KOPT-K1 (cell line): ENCODE data around the gene SSBP4.
"Not testable (repeated sequence)": the region's sequence is repeated elsewhere in the genome, so short reads cannot be mapped to it uniquely, and the experiment has no call there.

Source experiments
- H3K27ac ChIP-seq: fragments of 200-600 bp; sonication (generic); 2 replicates; pipeline ENCODE4 v1.5.1; 2016; ENCODE audit warnings: antibody characterized with exemption, mild to moderate bottlenecking, low read depth, low read length; ENCODE audit not compliant: poor library complexity, severe bottlenecking
- H3K36me3 ChIP-seq: fragments of 200-600 bp; sonication (generic); 2 replicates; pipeline ENCODE4 v1.5.1; 2017; ENCODE audit warnings: antibody characterized with exemption, mild to moderate bottlenecking, low read length, moderate library complexity; ENCODE audit not compliant: insufficient read depth
- H3K9me3 ChIP-seq: fragments of 200-600 bp; sonication (generic); 2 replicates; pipeline ENCODE4 v1.5.1; 2017; ENCODE audit warnings: antibody characterized with exemption, low read length, mild to moderate bottlenecking; ENCODE audit not compliant: insufficient read depth, poor library complexity, severe bottlenecking

Gene SSBP4

DNA sequence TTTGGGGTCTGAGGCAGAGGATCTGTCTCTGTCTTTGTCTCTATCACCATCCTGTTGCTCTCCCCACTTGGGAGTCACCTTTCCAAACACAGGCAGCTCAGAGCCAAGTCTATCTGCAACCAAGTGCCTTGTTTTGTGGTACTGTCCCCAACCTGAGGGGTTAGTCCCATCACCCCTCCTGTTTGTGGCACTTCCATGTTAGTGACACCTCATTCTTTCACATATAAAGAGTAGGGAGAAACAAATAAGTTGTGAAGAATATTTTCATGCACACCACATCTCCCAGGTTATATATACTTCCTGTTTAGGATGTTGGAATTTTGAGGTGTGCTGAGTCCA is 29.5 kb upstream of the SSBP4 start:
- Histone ChIP-seq H3K36me3 (no peaks in the 10 kb centered on the region), H3K27ac (no peak overlapping the region), H3K9me3 (no peaks in the 10 kb centered on the region)

DNA sequence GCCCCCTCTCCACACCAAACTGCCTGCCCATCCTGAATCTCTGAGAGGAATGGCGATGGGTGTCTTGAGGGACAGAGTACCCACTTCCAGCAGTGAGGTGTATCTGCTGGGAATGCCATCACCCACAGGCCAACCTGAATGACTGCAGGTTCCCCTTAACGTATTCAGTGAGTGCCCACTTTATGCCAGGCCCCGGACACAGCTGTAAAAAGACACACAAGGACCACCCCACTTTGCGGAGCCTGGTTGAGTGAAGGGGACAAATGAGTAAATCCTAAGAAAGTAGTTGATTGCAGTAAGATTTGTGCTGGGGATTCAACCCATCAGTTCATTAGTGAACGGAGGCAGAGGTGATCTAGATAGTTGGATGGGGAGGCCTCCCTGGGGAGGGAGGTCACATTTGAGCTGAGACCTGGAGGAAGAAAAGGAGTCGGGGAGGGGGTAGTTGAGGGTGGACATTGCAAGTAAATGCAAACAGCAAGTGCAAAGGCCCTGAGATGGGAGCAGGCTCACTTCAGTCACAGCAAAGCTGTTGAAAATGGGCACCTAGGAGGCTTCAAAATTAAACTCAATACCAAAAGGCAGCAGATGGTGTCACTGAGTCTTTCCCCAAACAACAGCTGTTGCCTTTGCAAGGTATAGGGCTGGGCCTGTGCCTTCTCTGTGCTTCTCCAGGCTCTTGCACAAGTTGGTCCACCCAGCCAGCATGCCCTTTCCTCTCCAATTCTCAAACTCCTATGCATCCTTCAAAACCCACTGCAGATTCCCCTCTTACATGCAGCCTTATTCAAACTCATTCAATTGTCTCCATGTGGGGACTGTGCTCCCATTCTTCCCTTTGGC is 28.9 kb upstream of the SSBP4 start:
- Histone ChIP-seq H3K9me3 (no peaks in the 10 kb centered on the region), H3K27ac (no peak overlapping the region), H3K36me3 (no peaks in the 10 kb centered on the region)

DNA sequence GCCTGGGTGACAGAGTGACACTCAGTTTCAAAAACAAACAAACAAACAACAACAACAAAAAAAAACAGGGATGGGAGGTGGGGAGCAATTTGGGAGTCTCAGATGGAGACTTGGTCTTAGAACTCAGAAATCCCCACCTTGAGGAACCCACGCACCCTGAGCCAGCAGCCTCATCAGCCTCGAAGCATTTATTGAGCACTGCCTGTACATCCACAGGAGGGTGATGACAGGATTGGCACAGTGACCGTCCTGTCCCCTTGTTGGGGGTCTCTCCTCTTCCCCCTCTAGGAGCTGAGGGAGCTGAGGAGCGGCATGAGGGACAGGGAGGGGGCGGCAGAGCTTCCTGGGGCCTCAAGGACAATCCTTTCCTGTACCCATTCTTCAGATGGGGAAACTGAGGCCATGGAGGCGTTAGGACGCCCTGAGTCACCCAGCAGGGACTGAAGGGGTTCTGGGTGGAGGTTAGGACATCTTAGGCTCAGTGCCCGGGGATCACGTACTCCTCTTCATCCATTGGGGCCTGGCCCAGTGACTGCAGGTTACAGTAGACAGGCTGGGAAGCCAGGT is 27.6 kb upstream of the SSBP4 start:
- no peaks in the 10 kb centered on the region for H3K36me3 ChIP-seq
- no peaks in the 10 kb centered on the region for H3K9me3 ChIP-seq
- H3K27ac ChIP-seq: no peak overlapping the region

DNA sequence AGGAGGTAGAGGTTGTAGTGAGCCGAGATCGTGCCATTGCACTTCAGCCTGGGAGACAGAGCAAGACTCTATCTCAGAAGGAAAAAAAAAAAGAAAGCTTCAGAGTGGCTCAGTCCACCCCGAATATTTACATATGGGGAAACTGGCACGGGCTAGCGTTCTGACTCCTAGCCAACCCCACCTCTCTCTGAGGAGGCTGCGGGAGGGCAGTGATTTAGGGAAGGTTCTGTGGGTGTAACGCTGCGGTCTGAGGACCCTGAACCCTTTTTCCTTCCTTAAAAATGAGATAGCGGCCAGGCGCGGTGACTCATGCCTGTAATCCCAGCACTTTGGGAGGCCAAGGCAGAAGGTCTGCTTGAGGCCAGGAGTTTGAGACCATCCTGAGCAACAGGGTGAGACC is 26.8 kb upstream of the SSBP4 start:
- Histone ChIP-seq H3K9me3 (no peaks in the 10 kb centered on the region), H3K36me3 (no peaks in the 10 kb centered on the region), H3K27ac (no peak overlapping the region)

DNA sequence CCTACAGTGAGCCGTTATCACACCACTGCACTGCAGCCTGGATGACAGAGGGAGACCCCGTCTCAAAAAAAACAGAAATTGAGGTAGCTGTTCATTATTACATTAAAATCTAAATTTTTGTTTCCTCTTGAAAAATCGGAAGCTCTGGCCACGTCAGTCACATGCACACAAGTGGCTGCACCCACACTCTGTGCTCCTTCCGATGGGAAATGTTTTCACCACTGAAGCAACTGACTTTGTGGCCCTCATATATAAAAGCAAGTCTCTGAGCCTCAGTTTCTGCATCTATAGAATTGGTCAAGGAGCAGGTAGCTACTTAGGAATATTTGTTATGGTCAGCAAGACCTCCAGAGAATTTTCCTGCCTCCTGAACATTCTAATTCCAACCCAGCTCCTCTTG is 26.3 kb upstream of the SSBP4 start:
- no peaks in the 10 kb centered on the region for H3K36me3 ChIP-seq
- no peak overlapping the region for H3K27ac ChIP-seq
- H3K9me3 ChIP-seq: no peaks in the 10 kb centered on the region

DNA sequence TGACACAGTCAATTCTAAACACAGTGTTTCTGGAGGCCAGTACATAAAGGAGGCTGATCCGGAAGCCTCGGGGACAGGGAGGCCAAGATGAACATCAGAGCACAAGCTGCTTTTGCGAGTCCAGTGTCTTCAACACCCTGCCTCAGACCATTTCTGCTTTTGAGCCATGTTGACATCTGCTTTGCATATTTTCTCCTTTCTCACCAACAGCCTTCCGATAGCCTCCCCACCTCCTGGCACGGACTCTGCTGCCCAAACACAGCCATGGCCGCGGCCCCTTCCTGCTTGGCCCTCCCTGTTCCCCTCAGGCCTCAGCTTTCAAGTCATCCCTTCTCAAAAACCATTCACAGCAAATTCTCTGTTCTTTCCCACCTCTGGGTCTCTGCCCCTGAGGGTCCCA is 25.4 kb upstream of the SSBP4 start:
- no peaks in the 10 kb centered on the region for H3K36me3 ChIP-seq
- no peak overlapping the region for H3K27ac ChIP-seq
- H3K9me3 ChIP-seq: no peaks in the 10 kb centered on the region

DNA sequence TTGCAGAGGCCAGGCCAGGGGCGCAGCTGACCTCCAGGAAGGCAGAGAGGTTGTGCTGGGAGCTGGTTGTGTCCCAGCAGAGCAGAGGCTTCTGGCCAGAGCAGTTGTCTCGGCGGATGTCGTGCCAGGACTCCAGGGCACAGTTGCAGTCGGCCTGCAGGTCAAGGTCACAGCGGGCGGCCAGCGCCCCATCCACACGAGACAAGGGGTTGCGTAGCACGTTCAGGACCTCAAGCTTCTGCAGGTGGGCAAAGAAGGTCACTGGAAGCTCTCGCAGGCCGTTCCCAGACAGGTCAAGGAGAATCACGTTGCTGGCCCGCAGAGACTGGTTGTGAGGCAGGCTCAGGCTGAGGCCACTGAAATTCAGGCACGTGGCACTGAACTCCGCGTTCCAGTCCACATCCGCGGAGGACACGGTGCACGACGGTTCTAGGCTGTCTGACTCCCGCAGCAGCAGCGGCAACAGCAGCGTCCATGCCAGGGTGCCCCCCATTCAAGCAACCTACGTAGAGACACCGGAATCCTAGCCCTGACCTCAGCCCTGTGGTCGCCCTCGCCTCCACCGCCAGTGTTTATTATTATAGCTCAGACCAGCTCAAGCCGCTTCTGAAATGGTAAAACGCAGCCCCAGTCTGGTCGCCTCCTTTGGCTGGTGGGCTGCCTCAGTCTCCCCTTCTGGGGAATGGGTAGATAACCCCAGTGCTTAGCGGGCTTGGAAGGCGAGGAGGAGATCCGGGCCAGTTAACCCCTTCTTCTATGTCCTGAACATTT is 22.5 kb upstream of the SSBP4 start:
- Histone ChIP-seq H3K36me3 (no peaks in the 10 kb centered on the region), H3K27ac (no peak overlapping the region), H3K9me3 (no peaks in the 10 kb centered on the region)

DNA sequence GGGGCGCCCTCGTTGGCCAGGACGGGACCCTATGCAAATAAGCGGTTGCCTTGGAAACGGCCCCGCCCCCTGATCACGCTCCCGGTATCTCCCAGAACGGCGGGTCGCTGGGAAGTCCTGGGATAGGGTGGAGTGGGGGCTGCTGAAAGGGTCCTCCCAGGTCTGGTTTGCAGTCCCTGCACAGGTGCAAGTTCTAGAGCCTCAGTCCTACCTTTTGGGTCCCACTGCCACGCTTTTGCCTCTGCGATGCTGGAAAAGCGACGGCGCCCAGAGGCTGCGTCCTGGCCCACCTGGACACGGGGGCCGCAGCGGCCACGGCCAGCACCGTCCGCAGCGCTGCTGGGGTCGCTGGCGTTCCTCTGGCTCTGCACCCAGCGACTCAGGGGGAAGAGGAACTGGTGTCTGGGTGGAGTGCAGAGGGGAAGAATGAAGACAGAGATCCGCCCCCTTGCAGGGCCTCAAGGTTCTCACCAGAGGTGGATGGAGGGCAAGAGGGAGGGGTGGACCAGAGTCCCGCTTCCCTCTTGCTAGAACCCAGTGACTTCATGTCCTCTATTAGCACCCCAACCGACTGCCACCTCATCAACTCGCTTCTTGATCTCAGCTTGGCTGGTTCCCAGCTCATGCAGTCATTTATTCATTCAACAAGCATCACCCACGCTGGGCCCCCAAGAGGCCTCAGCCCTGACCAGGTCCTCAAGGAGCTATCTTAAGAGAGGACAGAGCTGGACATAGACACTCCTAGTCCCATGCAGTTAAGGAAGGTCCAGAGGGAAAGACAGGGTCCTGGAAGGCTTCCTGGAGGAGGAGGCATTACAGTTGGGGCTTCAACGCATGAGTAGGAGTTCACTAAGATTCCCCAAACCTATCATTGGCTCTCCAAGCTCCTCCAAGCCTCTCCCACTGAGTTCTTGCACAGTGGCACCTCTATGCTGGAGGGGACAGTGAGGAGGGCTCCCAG is 21.7 kb upstream of the SSBP4 start, which contains the start of gene LRRC25:
LRRC25 (minus strand) TSS at position 381 of the 961 bp plus-strand sequence. CDS start 659 bp downstream, outside the sequence.
- H3K27ac ChIP-seq: no peak within 1 kb of the TSS
- no peaks in the 10 kb centered on the region for H3K36me3 ChIP-seq
- H3K9me3 ChIP-seq: no peaks in the 10 kb centered on the region

DNA sequence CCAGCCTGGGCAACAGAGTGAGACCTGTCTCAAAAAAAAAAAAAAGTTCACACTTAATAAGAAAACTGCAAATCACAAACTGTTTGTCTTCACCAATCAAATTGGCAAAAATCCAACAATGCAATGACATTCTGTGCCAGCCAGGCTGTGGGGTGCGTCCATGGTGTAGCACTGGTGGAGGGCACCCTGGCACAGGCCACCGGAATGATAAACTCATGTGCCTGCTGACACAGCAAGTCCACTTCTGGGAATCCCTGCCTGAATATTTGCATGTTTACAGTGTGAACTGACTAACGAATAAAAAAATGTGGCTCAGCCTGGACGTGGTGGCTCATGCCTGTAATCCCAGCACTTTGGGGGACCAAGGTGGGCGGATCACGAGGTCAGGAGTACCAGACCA is 20.2 kb upstream of the SSBP4 start:
- Histone ChIP-seq H3K9me3 (no peaks in the 10 kb centered on the region), H3K27ac (no peak overlapping the region), H3K36me3 (no peaks in the 10 kb centered on the region)

DNA sequence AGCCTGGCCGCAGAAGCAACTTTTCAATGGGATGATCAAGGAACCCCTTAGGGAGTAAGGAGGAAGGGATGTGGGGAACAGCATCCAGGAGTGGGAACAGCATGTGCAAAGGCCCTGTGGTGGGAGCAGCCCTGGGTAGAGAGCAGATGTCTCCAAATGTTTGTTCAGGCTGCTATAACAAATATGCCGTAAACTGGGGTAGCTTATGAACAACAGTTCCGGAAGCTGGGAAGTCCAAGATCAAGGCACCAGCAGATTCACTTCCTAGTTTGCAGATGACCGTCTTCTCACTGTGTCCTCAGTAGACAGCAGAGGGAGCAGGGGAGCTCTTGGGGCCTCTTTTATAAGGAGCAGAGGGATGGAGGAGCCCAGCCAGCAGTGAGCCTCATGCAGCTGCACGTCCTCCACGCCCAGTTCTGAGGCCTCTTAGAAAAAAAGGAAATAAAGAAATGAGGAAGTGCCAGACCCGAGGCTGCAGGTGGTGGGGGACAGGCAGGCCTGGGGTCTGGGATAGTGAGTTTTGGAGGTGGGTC is 17.6 kb upstream of the SSBP4 start:
- H3K27ac ChIP-seq: no peak overlapping the region
- H3K9me3 ChIP-seq: no peaks in the 10 kb centered on the region
- no peaks in the 10 kb centered on the region for H3K36me3 ChIP-seq

DNA sequence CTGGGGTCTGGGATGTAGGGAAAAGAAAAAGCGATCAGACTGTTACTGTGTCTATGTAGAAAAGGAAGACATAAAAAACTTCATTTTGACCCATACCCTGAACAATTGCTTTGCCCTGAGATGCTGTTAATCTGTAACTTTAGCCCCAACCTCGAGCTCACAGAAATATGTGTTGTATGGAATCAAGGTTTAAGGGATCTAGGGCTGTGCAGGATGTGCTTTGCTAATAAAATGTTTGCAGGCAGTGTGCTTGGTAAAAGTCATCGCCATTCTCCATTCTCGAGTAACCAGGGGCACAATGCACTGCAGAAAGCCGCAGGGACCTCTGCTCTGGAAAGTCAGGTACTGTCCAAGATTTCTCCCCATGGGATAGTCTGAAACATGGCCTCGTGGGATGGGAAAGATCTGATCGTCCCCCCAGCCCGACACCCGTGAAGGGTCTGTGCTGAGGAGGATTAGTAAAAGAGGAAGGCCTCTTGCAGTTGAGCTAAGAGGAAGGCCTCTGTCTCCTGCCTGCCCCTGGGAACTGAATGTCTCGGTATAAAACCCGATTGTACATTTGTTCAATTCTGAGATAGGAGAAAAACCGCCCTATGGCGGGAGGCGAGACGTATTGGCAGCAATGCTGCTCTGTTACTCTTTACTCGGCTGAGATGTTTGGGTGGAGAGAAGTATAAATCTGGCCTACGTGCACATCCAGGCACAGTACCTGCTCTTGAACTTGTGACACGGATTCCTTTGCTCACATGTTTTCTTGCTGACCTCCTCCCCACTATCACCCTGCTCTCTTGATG is 16.5 kb upstream of the SSBP4 start:
- not testable (repeated sequence) for H3K36me3 ChIP-seq, H3K27ac ChIP-seq, H3K9me3 ChIP-seq

DNA sequence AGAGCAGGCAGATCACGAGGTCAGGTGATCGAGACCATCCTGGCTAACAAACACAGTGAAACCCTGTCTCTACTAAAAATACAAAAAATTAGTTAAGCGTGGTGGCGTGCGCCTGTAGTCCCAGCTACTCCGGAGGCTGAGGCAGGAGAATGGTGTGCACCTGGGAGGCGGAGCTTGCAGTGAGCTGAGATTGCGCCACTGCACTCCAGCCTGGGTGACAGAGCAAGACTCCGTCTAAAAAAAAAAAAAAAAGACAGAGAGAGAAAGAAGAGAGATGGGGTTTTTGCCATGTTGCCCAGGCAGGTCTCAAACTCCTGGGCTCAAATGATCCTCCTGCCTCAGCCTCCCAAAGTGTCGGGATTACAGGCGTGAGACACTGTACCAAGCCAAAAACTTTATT is 13.4 kb upstream of the SSBP4 start:
- H3K36me3 ChIP-seq, H3K27ac ChIP-seq, H3K9me3 ChIP-seq: not testable (repeated sequence)

DNA sequence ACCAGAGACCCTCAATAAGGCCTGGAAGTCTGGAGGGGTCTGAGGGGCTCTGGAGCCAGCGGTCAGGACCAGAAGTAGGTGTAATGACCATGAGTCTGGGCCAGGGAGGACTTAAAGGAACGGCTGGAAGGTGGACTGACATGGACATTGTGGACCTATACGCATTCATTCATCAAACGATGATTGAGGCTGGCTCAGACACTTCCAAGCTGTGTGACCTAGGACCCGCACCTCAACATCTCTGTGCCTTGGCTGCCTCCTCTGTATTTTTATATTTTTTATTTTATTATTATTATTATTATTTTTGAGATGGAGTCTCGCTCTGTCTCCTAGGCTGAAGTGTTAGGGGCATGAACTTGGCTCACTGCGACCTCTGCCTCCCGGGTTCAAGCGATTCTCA is 12.4 kb upstream of the SSBP4 start:
- H3K27ac ChIP-seq: no peak overlapping the region
- H3K9me3 ChIP-seq: no peaks in the 10 kb centered on the region
- no peaks in the 10 kb centered on the region for H3K36me3 ChIP-seq

DNA sequence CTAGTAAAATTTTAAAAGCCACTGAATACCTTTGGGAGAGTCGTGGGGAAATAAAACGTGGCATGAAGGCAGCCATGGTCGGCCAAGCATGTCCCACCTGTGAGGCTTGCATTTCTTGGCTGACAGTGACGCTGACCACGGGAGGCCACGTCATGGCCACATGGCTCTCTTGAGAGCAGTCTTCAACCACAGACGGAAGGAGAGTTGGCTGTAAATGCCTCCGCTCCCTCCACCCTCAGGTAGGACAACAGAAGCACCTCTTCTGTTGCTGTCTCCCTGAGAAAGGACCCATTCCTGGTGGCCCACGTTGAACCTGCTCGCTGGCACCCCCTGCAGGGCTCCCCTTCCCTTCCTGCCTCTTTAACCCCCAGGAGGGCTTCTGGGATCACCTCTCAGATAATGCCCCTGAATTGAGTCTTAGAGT is 11.1 kb upstream of the SSBP4 start:
- Histone ChIP-seq H3K27ac (no peak overlapping the region), H3K9me3 (no peaks in the 10 kb centered on the region), H3K36me3 (no peaks in the 10 kb centered on the region)
